ENCODE data around the gene ELMO2.

Gene ELMO2

GRCh38 chr20:46344488-46345162, 61.8 kb downstream of the ELMO2 start:
- Mint-ChIP-seq H3K27me3 (ENCODE audit: low read depth, poor library complexity) (peaks cover 42% of the 10 kb centered on the region), H3K36me3 (ENCODE audit: low read depth) (peaks cover 4% of the 10 kb centered on the region), H3K4me3 (no peak overlapping the region), H3K9me3 (no peaks in the 10 kb centered on the region), H3K4me1 (peaks cover 62% of the 10 kb centered on the region), H3K27ac (no peak overlapping the region)
- TF ChIP-seq, protein P1, sequence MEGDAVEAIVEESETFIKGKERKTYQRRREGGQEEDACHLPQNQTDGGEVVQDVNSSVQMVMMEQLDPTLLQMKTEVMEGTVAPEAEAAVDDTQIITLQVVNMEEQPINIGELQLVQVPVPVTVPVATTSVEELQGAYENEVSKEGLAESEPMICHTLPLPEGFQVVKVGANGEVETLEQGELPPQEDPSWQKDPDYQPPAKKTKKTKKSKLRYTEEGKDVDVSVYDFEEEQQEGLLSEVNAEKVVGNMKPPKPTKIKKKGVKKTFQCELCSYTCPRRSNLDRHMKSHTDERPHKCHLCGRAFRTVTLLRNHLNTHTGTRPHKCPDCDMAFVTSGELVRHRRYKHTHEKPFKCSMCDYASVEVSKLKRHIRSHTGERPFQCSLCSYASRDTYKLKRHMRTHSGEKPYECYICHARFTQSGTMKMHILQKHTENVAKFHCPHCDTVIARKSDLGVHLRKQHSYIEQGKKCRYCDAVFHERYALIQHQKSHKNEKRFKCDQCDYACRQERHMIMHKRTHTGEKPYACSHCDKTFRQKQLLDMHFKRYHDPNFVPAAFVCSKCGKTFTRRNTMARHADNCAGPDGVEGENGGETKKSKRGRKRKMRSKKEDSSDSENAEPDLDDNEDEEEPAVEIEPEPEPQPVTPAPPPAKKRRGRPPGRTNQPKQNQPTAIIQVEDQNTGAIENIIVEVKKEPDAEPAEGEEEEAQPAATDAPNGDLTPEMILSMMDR (IDR thresholded peaks at IDR 0.05): no peak
- DNase-seq: no peak

DNA sequence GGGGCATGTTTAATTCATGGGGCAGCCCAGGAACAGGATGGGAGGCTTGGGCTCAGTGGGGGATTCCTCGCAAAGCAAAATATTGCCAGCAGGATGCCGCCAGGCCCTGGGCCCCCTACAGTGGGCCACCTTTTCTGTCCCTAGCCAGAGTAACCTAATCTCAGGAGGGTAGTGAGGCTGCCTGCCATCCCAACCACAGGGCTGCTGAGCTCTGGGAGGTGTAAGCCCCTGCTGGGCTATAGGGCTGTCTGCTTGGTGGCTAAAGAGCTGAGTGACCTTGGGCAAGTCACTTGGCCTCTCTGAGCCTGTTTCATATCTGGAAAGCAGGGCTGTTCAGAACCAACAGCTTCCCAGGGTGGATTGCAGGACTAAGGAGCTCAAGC, 62.4 kb downstream of the ELMO2 start:
- H3K27ac Mint-ChIP-seq: no peak overlapping the region
- no peak overlapping the region for H3K4me3 Mint-ChIP-seq
- DNase-seq: no peak
- peaks cover 4% of the 10 kb centered on the region for H3K36me3 Mint-ChIP-seq (ENCODE audit: low read depth)
- H3K9me3 Mint-ChIP-seq: no peaks in the 10 kb centered on the region
- H3K27me3 Mint-ChIP-seq (ENCODE audit: low read depth, poor library complexity): peaks cover 48% of the 10 kb centered on the region
- TF ChIP-seq, protein P1 (IDR thresholded peaks at IDR 0.05): no peak
- peaks cover 59% of the 10 kb centered on the region for H3K4me1 Mint-ChIP-seq

GRCh38 chr20:46343348-46343974, 63.0 kb downstream of the ELMO2 start:
- peaks cover 56% of the 10 kb centered on the region for H3K4me1 Mint-ChIP-seq
- H3K4me3 Mint-ChIP-seq: no peak overlapping the region
- TF ChIP-seq, protein P1 (IDR thresholded peaks at IDR 0.05): no peak
- no peaks in the 10 kb centered on the region for H3K9me3 Mint-ChIP-seq
- H3K36me3 Mint-ChIP-seq (ENCODE audit: low read depth): peaks cover 4% of the 10 kb centered on the region
- H3K27me3 Mint-ChIP-seq (ENCODE audit: low read depth, poor library complexity): peaks cover 53% of the 10 kb centered on the region
- no peak for DNase-seq
- H3K27ac Mint-ChIP-seq: no peak overlapping the region

DNA sequence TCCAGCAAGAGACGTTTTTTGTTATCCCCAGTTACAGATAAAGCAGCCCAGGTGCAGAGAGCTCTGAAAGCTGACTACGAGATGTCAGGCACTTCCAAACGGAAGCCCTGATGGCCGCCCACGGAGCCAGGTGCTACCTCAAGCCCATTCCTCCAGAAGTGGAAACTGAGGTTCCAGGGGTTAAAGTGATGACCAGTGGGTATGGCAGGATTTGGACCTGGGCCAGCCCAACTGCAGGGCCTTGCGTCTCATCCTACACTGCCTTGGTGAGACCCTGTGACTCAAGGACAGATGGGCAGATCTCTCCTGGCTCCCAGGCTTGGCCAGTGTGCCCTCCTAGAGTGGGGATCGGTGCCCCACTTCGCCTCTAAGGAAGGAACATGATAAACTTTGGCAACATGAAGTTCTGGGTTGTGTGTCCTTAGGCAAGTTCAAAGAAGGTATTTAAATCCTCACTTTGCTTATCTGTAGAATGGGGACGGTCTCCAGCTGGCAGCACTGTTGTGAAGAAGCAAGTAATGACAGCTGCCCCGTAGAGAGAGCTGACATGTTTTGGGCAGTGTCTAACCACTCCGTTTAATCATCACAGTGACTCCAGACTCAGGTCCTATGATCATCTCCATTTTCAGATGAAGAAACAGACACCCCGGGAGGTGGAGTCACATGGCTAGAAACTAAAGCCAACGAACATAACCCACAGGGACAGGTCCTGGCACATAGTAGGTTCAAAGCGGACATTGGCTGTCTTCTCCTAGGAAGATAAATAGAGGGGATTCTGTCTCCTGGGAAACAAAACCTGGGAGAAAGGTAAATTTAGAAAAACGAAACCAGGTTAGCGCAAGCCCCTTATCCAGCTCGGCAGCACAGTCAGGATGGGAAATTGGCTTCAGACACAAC, 63.7 kb downstream of the ELMO2 start:
- Mint-ChIP-seq H3K27me3 (ENCODE audit: low read depth, poor library complexity) (peaks cover 56% of the 10 kb centered on the region), H3K4me3 (peak overlapping the region; percentile 25)
- TF ChIP-seq, protein P1 (IDR thresholded peaks at IDR 0.05): no peak

DNA sequence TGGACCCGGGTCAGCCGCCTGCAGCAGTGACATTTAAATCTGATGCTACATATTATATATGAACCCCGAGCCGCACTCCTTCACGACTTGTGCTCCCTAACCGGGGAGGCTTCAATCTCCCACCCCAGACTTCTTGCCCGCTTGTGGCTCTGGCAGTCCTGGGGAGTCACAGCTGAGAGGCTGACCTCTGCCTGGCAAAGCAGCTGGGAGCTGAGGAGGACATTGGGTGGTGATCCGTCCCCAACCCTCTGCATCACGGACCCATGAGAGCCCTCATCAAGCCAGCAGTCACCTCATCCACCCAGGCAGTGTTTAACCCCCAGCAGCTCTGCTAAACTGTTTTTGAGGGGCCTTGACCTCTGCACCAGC, 64.4 kb downstream of the ELMO2 start:
- H3K4me1 Mint-ChIP-seq: peaks cover 43% of the 10 kb centered on the region
- TF ChIP-seq, protein P1 (IDR thresholded peaks at IDR 0.05): no peak
- no peak overlapping the region for H3K4me3 Mint-ChIP-seq
- no peaks in the 10 kb centered on the region for H3K9me3 Mint-ChIP-seq
- H3K27me3 Mint-ChIP-seq (ENCODE audit: low read depth, poor library complexity): peaks cover 56% of the 10 kb centered on the region
- peaks cover 4% of the 10 kb centered on the region for H3K36me3 Mint-ChIP-seq (ENCODE audit: low read depth)
- DNase-seq: no peak
- H3K27ac Mint-ChIP-seq: no peak overlapping the region

More for the DNA sequence above, 63.7 kb downstream of the ELMO2 start:
- Mint-ChIP-seq H3K36me3 (ENCODE audit: low read depth) (peaks cover 4% of the 10 kb centered on the region), H3K9me3 (no peaks in the 10 kb centered on the region), H3K27ac (no peak overlapping the region), H3K4me1 (peaks cover 50% of the 10 kb centered on the region)
- DNase-seq: no peak

All from nephron progenitor cell (in vitro differentiated cells).